Measurements from ENCODE around the gene FSTL4. TPM values are rescaled to one million over a fixed set of nuclear protein-coding genes. Genes with fewer than 3 reads are reported as not detected.

Gene FSTL4
- total RNA-seq, 1 donor from 2014 or later, result 14.3 TPM

- H3K9me3 Mint-ChIP-seq, result no peaks in the 10 kb centered on the region
- peaks cover 8% of the 10 kb centered on the region for H3K4me1 Mint-ChIP-seq
- H3K4me3 Mint-ChIP-seq, result no peak overlapping the region
- peaks cover 6% of the 10 kb centered on the region for H3K27me3 Mint-ChIP-seq (ENCODE audit: low read depth)
- H3K36me3 Mint-ChIP-seq, result no peaks in the 10 kb centered on the region
- no peak for TF ChIP-seq CTCF (IDR thresholded peaks at IDR 0.05; ENCODE audit: unreplicated experiment)
- no peak overlapping the region for H3K27ac Mint-ChIP-seq
- DNase-seq (ENCODE audit: low spot score in 2 of 2, unreplicated experiment in 2 of 2), result no peak
Observed at GRCh38 chr5:133519191-133519590, 93.2 kb downstream of the FSTL4 start.

GRCh38 chr5:133514456-133514855, 97.9 kb downstream of the FSTL4 start:
- Mint-ChIP-seq H3K4me1 (peaks cover under 1% of the 10 kb centered on the region), H3K9me3 (no peaks in the 10 kb centered on the region), H3K4me3 (no peak overlapping the region), H3K27me3 (ENCODE audit: low read depth) (no peaks in the 10 kb centered on the region), H3K27ac (no peak overlapping the region), H3K36me3 (no peaks in the 10 kb centered on the region)
- TF ChIP-seq CTCF (IDR thresholded peaks at IDR 0.05; ENCODE audit: unreplicated experiment), result no peak
- no peak for DNase-seq (ENCODE audit: low spot score in 2 of 2, unreplicated experiment in 2 of 2)

GRCh38 chr5:133512896-133513295, 99.4 kb downstream of the FSTL4 start:
- H3K36me3 Mint-ChIP-seq, result no peaks in the 10 kb centered on the region

GRCh38 chr5:133511653-133512235, 100.6 kb downstream of the FSTL4 start:
- TF ChIP-seq CTCF (IDR thresholded peaks at IDR 0.05; ENCODE audit: unreplicated experiment), result no peak
- Mint-ChIP-seq H3K27me3 (ENCODE audit: low read depth) (no peaks in the 10 kb centered on the region), H3K36me3 (no peaks in the 10 kb centered on the region), H3K4me1 (peaks cover 7% of the 10 kb centered on the region), H3K27ac (no peak overlapping the region), H3K4me3 (no peak overlapping the region), H3K9me3 (no peaks in the 10 kb centered on the region)
- DNase-seq (ENCODE audit: low spot score in 2 of 2, unreplicated experiment in 2 of 2), result no peak

More at GRCh38 chr5:133512896-133513295, 99.4 kb downstream of the FSTL4 start:
- TF ChIP-seq CTCF (IDR thresholded peaks at IDR 0.05; ENCODE audit: unreplicated experiment), result no peak
- Mint-ChIP-seq H3K4me3 (no peak overlapping the region), H3K9me3 (no peaks in the 10 kb centered on the region), H3K4me1 (peaks cover 7% of the 10 kb centered on the region), H3K27me3 (ENCODE audit: low read depth) (no peaks in the 10 kb centered on the region), H3K27ac (no peak overlapping the region)
- no peak for DNase-seq (ENCODE audit: low spot score in 2 of 2, unreplicated experiment in 2 of 2)

GRCh38 chr5:133510634-133511262, 101.6 kb downstream of the FSTL4 start:
- Mint-ChIP-seq H3K4me1 (peaks cover 7% of the 10 kb centered on the region), H3K27me3 (ENCODE audit: low read depth) (no peaks in the 10 kb centered on the region), H3K36me3 (no peaks in the 10 kb centered on the region), H3K4me3 (no peak overlapping the region), H3K9me3 (no peaks in the 10 kb centered on the region), H3K27ac (no peak overlapping the region)
- no peak for DNase-seq (ENCODE audit: low spot score in 2 of 2, unreplicated experiment in 2 of 2)
- TF ChIP-seq CTCF (IDR thresholded peaks at IDR 0.05; ENCODE audit: unreplicated experiment), result no peak
